ENCODE data around the gene RPS23. TPM values are rescaled to one million over a fixed set of nuclear protein-coding genes. Genes with fewer than 3 reads are reported as not detected.
A peak's percentile ranks its signal among the peaks of the same experiment; 100 is the strongest.

Gene RPS23
- 1,434 and 1,581 TPM in 2 replicates for total RNA-seq (2014; rRNA removed; shearing (Covaris generic))
- polyA plus RNA-seq (2016; fragmentation: Nextera tagmentation; extraction: Ambion mirVana), result 921 and 936 TPM in 2 replicates

DNA sequence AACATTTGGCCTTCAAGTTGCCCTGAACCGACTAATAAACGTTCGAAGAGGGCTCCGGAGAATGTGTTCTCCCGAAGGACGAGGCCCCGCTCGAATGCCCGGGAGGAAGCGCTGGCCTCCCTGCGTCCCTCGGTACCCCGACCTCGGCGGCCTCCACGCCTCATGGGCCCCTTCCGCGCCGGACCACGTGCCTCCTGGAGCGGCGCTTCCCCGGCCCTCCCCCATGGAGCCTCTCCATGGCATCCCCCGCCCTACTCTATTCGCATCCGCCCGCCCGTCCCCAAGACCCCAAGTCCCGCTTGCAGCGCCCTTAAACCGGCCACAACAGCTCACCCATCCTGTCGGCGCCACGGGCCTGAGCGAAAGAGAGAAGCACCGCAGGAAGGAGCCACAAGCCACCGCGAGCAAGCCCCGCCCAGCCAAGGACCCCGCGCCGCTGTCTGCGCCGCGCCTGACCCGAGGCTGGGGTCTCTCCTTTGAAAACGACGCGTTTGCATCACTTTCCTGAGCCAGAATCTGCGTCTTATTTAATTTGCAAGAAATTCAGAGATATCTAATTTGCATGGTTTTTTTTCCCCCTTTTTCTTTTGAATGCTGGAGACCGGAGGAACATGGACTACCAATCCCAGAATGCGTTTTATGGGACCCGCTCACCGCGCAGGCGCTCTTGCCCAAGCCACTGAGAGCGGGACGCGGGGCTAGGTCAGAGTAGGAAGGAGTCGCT, at the start of gene RPS23:
Gene RPS23, minus strand, starts transcription at position 368 of the 724 bp plus-strand sequence. Its CDS starts 31 bp downstream, at position 337.
- peaks cover 14% of the 10 kb centered on the region for H3K4me1 ChIP-seq (ENCODE audit: insufficient read depth)
- H2AFZ ChIP-seq, result peak within 1 kb of the TSS; percentile 92
- peak; percentile 96 for DNase-seq
- H3K4me2 ChIP-seq (ENCODE audit: unreplicated experiment), result peak within 1 kb of the TSS; percentile 92
- no peak for TF ChIP-seq EZH2 (IDR thresholded peaks at IDR 0.05; ENCODE audit: insufficient read depth, poor library complexity, severe bottlenecking)
- no peak for TF ChIP-seq EZH2phosphoT487 (IDR thresholded peaks at IDR 0.05; ENCODE audit: insufficient read depth, low read depth)
- H3K27ac ChIP-seq, result peak within 1 kb of the TSS; percentile 75
- H3K79me2 ChIP-seq (ENCODE audit: insufficient read depth), result peaks cover 46% of the 10 kb centered on the region
- H3F3A ChIP-seq (ENCODE audit: insufficient read depth), result peaks cover 32% of the 10 kb centered on the region
- H3K27me3 ChIP-seq (replicated peaks; ENCODE audit: insufficient read depth), result no peaks in the 10 kb centered on the region
- H3K9ac ChIP-seq, result peak within 1 kb of the TSS; percentile 100
- WGBS, 2 experiments (ENCODE audit: low coverage in 1 of 2, low lambda C conversion rate in 2 of 2, missing lambda C conversion rate in 2 of 2), result 0 to 2% methylated on average over 47 to 52 of the region's 60 CpGs
- no peaks in the 10 kb centered on the region for H3K9me2 ChIP-seq (ENCODE audit: insufficient read depth)
- H3K36me3 ChIP-seq (ENCODE audit: low read depth), result peaks cover 24% of the 10 kb centered on the region
- H4K20me1 ChIP-seq (ENCODE audit: insufficient read depth), result no peaks in the 10 kb centered on the region
- H3K4me3 ChIP-seq, result peak within 1 kb of the TSS; percentile 99
- no peaks in the 10 kb centered on the region for H3K9me3 ChIP-seq (ENCODE audit: low read depth)
- in situ Hi-C loops (cut with MboI), result no loop called here

DNA sequence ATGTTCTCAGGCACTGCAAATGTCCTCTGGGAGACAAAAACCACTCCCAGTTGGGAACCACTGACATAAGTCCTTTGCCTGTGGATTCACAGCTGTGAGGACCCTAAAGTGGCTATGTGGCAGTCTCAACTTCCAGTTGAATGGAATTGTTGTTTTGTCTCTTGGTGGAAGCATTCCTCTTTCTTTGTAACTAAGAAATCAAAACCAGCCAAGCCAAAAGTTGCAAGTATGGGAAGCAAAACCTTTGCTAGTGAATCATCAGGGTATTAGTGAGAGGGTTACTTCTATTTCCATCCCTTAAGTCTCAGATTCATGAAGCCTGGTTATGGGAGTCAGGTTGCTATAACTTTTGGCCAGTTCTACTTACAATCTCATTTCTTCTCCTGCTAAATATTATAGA, 49.8 kb upstream of the RPS23 start:
- TF ChIP-seq EZH2 (IDR thresholded peaks at IDR 0.05; ENCODE audit: insufficient read depth, poor library complexity, severe bottlenecking) (no peak), EZH2phosphoT487 (IDR thresholded peaks at IDR 0.05; ENCODE audit: insufficient read depth, low read depth) (no peak)
- Histone ChIP-seq H3F3A (ENCODE audit: insufficient read depth) (peaks cover 9% of the 10 kb centered on the region; the same call in 1 of the 2 replicates), H3K9ac (no peak overlapping the region), H3K27me3 (replicated peaks; ENCODE audit: insufficient read depth) (no peaks in the 10 kb centered on the region), H3K4me2 (ENCODE audit: unreplicated experiment) (no peak overlapping the region), H3K4me1 (ENCODE audit: insufficient read depth) (peaks cover 17% of the 10 kb centered on the region), H3K36me3 (ENCODE audit: low read depth) (no peaks in the 10 kb centered on the region), H3K27ac (peak overlapping the region; percentile 49), H3K79me2 (ENCODE audit: insufficient read depth) (no peaks in the 10 kb centered on the region), H3K4me3 (no peak overlapping the region), H4K20me1 (ENCODE audit: insufficient read depth) (no peaks in the 10 kb centered on the region), H3K9me3 (ENCODE audit: low read depth) (no peaks in the 10 kb centered on the region), H3K9me2 (ENCODE audit: insufficient read depth) (no peaks in the 10 kb centered on the region), H2AFZ (no peak overlapping the region)
- in situ Hi-C loops (cut with MboI), result loop anchor here (25.0 kb wide), 1 partner anchor 734 kb away; no protein-coding TSS in a partner anchor
- DNase-seq, result peak; percentile 67

DNA sequence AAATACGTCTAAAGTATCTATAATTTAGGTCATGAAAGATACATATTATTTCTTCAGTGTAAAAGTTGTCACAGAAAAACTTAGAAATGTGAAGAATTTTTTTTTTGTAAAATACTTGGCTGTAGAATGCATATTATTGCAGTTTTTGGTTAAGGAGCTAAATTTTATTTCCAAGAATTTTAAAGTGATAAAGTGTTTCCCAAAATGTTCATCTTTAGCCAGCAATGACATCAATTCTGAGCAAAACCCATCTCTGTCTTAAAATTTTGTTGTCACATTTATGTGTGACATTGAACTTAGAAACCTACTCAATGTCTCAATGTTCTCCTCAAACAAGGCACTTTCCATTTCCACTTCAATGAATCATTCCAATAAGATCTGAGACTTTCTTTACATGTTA, 47.8 kb upstream of the RPS23 start:
- Histone ChIP-seq H3K4me2 (ENCODE audit: unreplicated experiment) (no peak overlapping the region), H3K9me3 (ENCODE audit: low read depth) (no peaks in the 10 kb centered on the region), H3K79me2 (ENCODE audit: insufficient read depth) (no peaks in the 10 kb centered on the region), H3K9me2 (ENCODE audit: insufficient read depth) (no peaks in the 10 kb centered on the region), H3K27ac (no peak overlapping the region), H3K27me3 (replicated peaks; ENCODE audit: insufficient read depth) (no peaks in the 10 kb centered on the region), H3K4me1 (ENCODE audit: insufficient read depth) (peaks cover 3% of the 10 kb centered on the region; the same call in 1 of the 2 replicates), H3F3A (ENCODE audit: insufficient read depth) (no peaks in the 10 kb centered on the region), H3K4me3 (no peak overlapping the region), H2AFZ (no peak overlapping the region), H3K36me3 (ENCODE audit: low read depth) (no peaks in the 10 kb centered on the region), H4K20me1 (ENCODE audit: insufficient read depth) (no peaks in the 10 kb centered on the region), H3K9ac (no peak overlapping the region)
- in situ Hi-C loops (cut with MboI), result loop anchor here (25.0 kb wide), 1 partner anchor 736 kb away; no protein-coding TSS in a partner anchor
- WGBS, 2 experiments (ENCODE audit: low coverage in 1 of 2, low lambda C conversion rate in 2 of 2, missing lambda C conversion rate in 2 of 2), result 23 to 25% methylated on average over 1 of the region's 1 CpG
- DNase-seq, result no peak
- TF ChIP-seq EZH2phosphoT487 (IDR thresholded peaks at IDR 0.05; ENCODE audit: insufficient read depth, low read depth), result no peak
- no peak for TF ChIP-seq EZH2 (IDR thresholded peaks at IDR 0.05; ENCODE audit: insufficient read depth, poor library complexity, severe bottlenecking)

DNA sequence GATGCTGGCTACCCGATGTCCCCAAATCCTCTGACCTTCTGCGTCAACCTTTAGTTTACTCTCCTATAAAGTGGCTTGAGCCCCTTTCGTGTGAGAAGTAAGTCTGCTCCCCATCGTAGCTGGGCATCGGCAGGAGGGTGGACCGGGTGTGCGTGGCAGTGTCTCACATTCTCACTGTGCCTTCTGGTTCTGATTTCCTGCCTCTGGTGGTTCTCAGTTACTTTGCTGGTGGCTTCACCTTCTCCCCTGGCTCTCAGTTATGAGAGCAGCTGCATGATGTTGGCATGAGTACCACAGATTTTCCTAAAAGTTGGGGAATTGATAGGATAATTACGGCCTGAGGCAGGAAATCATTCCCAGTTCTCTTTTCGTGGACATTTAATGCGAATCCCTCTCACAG, 47.0 kb upstream of the RPS23 start:
- 23 to 26% methylated on average over 10 of the region's 10 CpGs for WGBS, 2 experiments (ENCODE audit: low coverage in 1 of 2, low lambda C conversion rate in 2 of 2, missing lambda C conversion rate in 2 of 2)
- in situ Hi-C loops (cut with MboI), result loop anchor here (25.0 kb wide), 1 partner anchor 737 kb away; no protein-coding TSS in a partner anchor
- no peaks in the 10 kb centered on the region for H3K9me3 ChIP-seq (ENCODE audit: low read depth)
- H3K27me3 ChIP-seq (replicated peaks; ENCODE audit: insufficient read depth), result no peaks in the 10 kb centered on the region
- no peaks in the 10 kb centered on the region for H3K79me2 ChIP-seq (ENCODE audit: insufficient read depth)
- H3K36me3 ChIP-seq (ENCODE audit: low read depth), result no peaks in the 10 kb centered on the region
- H3K9ac ChIP-seq, result no peak overlapping the region
- H3K9me2 ChIP-seq (ENCODE audit: insufficient read depth), result no peaks in the 10 kb centered on the region
- H3K4me1 ChIP-seq (ENCODE audit: insufficient read depth), result peaks cover 3% of the 10 kb centered on the region; the same call in 1 of the 2 replicates
- H3F3A ChIP-seq (ENCODE audit: insufficient read depth), result no peaks in the 10 kb centered on the region
- no peak for TF ChIP-seq EZH2 (IDR thresholded peaks at IDR 0.05; ENCODE audit: insufficient read depth, poor library complexity, severe bottlenecking)
- TF ChIP-seq EZH2phosphoT487 (IDR thresholded peaks at IDR 0.05; ENCODE audit: insufficient read depth, low read depth), result no peak
- H3K27ac ChIP-seq, result no peak overlapping the region
- no peaks in the 10 kb centered on the region for H4K20me1 ChIP-seq (ENCODE audit: insufficient read depth)
- H3K4me2 ChIP-seq (ENCODE audit: unreplicated experiment), result no peak overlapping the region
- no peak overlapping the region for H3K4me3 ChIP-seq
- peak overlapping the region; percentile 35; the same call in 1 of the 2 replicates for H2AFZ ChIP-seq
- no peak for DNase-seq

Data from GM23248 (cell line).